ENCODE results near the gene GLCE. TPM values are rescaled to one million over a fixed set of nuclear protein-coding genes. Genes with fewer than 3 reads are reported as not detected.
"Not testable (repeated sequence)": the region's sequence is repeated elsewhere in the genome, so short reads cannot be mapped to it uniquely, and the experiment has no call there.

Gene GLCE
- total and polyA plus RNA-seq, 9 of the 15 experiments (the other 6 are each of a cell fraction or from before 2014, with no cell fraction given), result 4.6 to 12.3 (median 10.6) TPM

DNA sequence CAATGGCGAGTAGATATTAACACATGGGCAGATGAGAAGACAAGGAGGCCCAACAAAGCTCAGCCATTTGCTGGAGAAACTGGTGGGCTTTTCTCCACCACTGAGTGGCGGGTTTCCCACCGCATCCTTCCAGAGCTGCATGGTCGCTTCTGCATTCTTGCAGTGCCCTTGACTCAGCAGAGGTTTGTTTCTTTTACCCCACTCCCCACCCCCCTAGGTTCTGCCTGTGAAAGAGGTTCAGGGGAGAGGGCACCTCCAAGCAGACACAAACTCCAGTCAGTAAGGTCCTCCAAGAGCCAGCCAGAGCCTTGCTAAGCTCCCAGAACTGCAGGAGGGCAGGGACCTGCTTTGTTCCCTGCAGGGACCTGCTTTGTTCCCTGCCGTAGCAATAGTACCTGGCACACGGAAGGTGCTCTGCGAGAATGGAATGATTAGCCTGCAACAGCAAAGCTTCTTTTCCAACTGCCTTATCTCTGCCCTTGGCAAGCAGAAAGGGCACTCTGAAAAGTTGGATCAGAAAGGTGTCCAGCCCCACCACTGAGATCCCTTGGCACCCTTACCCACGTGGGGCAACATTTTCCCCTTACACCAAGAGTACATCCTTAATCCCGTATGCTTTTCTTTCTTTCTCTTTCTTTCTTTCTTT lies 139.6 kb downstream of the GLCE start:
- Histone ChIP-seq H4K20me1 (replicated peaks; ENCODE audit: control insufficient read depth, insufficient read depth, low read length) (no peaks in the 10 kb centered on the region; the same call in 1 of the 2 replicates), H3K4me2 (ENCODE audit: insufficient read depth, low read length) (no peak overlapping the region), H3K9ac (ENCODE audit: insufficient read depth in 1 of 2, low read depth in 2 of 2, low read length in 2 of 2) (no peak overlapping the region), H3K9me3 (replicated peaks; ENCODE audit: control insufficient read depth, insufficient read depth, low read depth, low read length) (no peaks in the 10 kb centered on the region), H3K27ac (ENCODE audit: extremely low read depth, low read depth, low read length) (no peak overlapping the region), H2AFZ (ENCODE audit: low read depth, low read length) (no peak overlapping the region), H3K27me3 (ENCODE audit: control insufficient read depth in 2 of 2, insufficient read depth in 2 of 2, low read length in 2 of 2) (peaks cover 31 to 52% of the 10 kb centered on the region in 2 experiments; a peak in 4 of 5 replicates), H3K79me2 (ENCODE audit: control insufficient read depth, insufficient read depth, low read length) (no peaks in the 10 kb centered on the region), H3K4me3 (no peak overlapping the region), H3K4me1 (replicated peaks in 1 of 2; ENCODE audit: control insufficient read depth in 2 of 2, insufficient read depth in 2 of 2, low read length in 2 of 2) (peaks cover 2 to 11% of the 10 kb centered on the region in 2 experiments; a peak in 4 of 5 replicates), H3K36me3 (ENCODE audit: control insufficient read depth, insufficient read depth, low read length) (no peaks in the 10 kb centered on the region), H3K9me1 (ENCODE audit: control insufficient read depth, insufficient read depth, low read length) (no peaks in the 10 kb centered on the region)
- ChIA-PET CTCF (ENCODE audit: low intra/inter-chr PET ratio) (no interaction called here), POLR2A (interaction anchor here (0.9 kb wide), 1 partner anchor 10 kb away, joined by 4 read pairs; no protein-coding TSS in a partner anchor)
- no TSS peak for BruUV-seq (replicated peaks)
- TF ChIP-seq SMARCB1 (IDR thresholded peaks at IDR 0.05; ENCODE audit: insufficient read length, low read depth) (no peak), HDAC1 (IDR thresholded peaks at IDR 0.05) (no peak), MTA3 (IDR thresholded peaks at IDR 0.05; ENCODE audit: borderline replicate concordance) (no peak), NR1H2 (CRISPR knock-in tag; IDR thresholded peaks at IDR 0.05) (no peak), GTF2E2 (tag; IDR thresholded peaks at IDR 0.05) (no peak)
- no peak for FAIRE-seq
- DNase-seq (ENCODE audit: extremely low read depth in 1 of 4, low spot score in 3 of 4), result no peak
- 5% methylated on average over 9 of the region's 9 CpGs for WGBS (ENCODE audit: insufficient coverage, low coverage, missing lambda C conversion rate)
- no peak for ATAC-seq
- in situ Hi-C loops (cut with MboI) (no loop called here), intact Hi-C loops (cut with micrococcal nuclease) (loop anchor here (10.0 kb wide), 1 partner anchor 95 kb away; no protein-coding TSS in a partner anchor)

DNA sequence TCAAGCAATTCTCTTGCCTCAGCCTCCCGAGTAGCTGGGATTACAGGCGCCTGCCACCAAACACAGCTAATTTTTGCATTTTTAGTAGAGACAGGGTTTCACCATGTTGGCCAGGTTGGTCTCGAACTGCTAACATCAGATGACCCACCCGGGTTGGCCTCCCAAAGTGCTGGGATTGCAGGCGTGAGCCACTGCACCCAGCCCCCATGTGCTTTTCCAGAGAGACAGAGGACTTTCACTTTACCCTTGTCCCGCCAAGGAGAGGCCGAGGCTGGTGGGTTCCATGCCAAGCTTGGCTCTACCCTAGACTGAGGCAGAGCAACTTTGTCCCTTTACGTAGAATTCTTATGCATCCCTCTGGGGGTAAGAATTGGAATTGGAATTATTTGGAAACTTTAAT lies 140.7 kb downstream of the GLCE start:
- 0% methylated on average over 6 of the region's 8 CpGs for WGBS (ENCODE audit: insufficient coverage, low coverage, missing lambda C conversion rate)

DNA sequence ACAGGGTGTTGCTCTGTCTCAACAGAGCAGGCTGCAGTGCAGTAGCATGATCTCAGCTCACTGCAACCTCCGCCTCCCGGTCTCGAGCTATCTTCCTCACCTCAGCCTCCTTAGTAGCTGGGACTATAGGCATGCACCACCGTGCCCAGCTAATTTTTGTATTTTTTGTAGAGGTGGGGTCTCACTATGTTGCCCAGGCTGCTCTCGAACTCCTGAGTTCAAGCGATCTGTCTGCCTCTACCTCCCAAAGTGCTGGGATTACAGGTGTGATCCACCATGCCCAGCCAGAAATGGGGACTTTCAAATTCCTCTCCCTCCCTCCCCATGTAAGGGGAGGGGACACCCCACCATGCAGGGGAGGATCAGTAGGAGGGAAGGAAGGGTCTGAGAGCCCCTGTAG lies 141.7 kb downstream of the GLCE start:
- Histone ChIP-seq H3K27me3 (ENCODE audit: control insufficient read depth in 2 of 2, insufficient read depth in 2 of 2, low read length in 2 of 2) (peaks cover 29 to 39% of the 10 kb centered on the region in 2 experiments; a peak in 4 of 5 replicates), H3K4me1 (replicated peaks in 1 of 2; ENCODE audit: control insufficient read depth in 2 of 2, insufficient read depth in 2 of 2, low read length in 2 of 2) (peaks cover 7 to 11% of the 10 kb centered on the region in 2 experiments; a peak in 4 of 5 replicates)
- CTCF ChIA-PET (ENCODE audit: low intra/inter-chr PET ratio); ATAC-seq; DNase-seq (ENCODE audit: extremely low read depth in 1 of 4, low spot score in 3 of 4); H2AFZ ChIP-seq (ENCODE audit: low read depth, low read length); in situ Hi-C loops (cut with MboI); H3K9me3 ChIP-seq (replicated peaks; ENCODE audit: control insufficient read depth, insufficient read depth, low read depth, low read length); H3K4me3 ChIP-seq; H3K36me3 ChIP-seq (ENCODE audit: control insufficient read depth, insufficient read depth, low read length); H3K9me1 ChIP-seq (ENCODE audit: control insufficient read depth, insufficient read depth, low read length); H3K4me2 ChIP-seq (ENCODE audit: insufficient read depth, low read length); BruUV-seq (replicated peaks); H3K9ac ChIP-seq (ENCODE audit: insufficient read depth in 1 of 2, low read depth in 2 of 2, low read length in 2 of 2); FAIRE-seq; H3K27ac ChIP-seq (ENCODE audit: extremely low read depth, low read depth, low read length); H3K79me2 ChIP-seq (ENCODE audit: control insufficient read depth, insufficient read depth, low read length); H4K20me1 ChIP-seq (replicated peaks; ENCODE audit: control insufficient read depth, insufficient read depth, low read length); POLR2A ChIA-PET: not testable (repeated sequence)
- intact Hi-C loops (cut with micrococcal nuclease), result loop anchor here (10.0 kb wide), 1 partner anchor 93 kb away; no protein-coding TSS in a partner anchor
- 2% methylated on average over 6 of the region's 6 CpGs for WGBS (ENCODE audit: insufficient coverage, low coverage, missing lambda C conversion rate)

More for the DNA sequence above, 140.7 kb downstream of the GLCE start:
- H3K79me2 ChIP-seq (ENCODE audit: control insufficient read depth, insufficient read depth, low read length); in situ Hi-C loops (cut with MboI); H3K4me2 ChIP-seq (ENCODE audit: insufficient read depth, low read length); H3K9me1 ChIP-seq (ENCODE audit: control insufficient read depth, insufficient read depth, low read length); FAIRE-seq; ATAC-seq; H3K36me3 ChIP-seq (ENCODE audit: control insufficient read depth, insufficient read depth, low read length); DNase-seq (ENCODE audit: extremely low read depth in 1 of 4, low spot score in 3 of 4); H3K9ac ChIP-seq (ENCODE audit: insufficient read depth in 1 of 2, low read depth in 2 of 2, low read length in 2 of 2); BruUV-seq (replicated peaks); H3K27ac ChIP-seq (ENCODE audit: extremely low read depth, low read depth, low read length); H2AFZ ChIP-seq (ENCODE audit: low read depth, low read length); H3K9me3 ChIP-seq (replicated peaks; ENCODE audit: control insufficient read depth, insufficient read depth, low read depth, low read length); CTCF ChIA-PET (ENCODE audit: low intra/inter-chr PET ratio); H3K4me3 ChIP-seq; H4K20me1 ChIP-seq (replicated peaks; ENCODE audit: control insufficient read depth, insufficient read depth, low read length): not testable (repeated sequence)
- H3K4me1 ChIP-seq (replicated peaks in 1 of 2; ENCODE audit: control insufficient read depth in 2 of 2, insufficient read depth in 2 of 2, low read length in 2 of 2), result peaks cover 7 to 11% of the 10 kb centered on the region in 2 experiments; a peak in 4 of 5 replicates
- POLR2A ChIA-PET, result interaction anchor here (0.7 kb wide), 1 partner anchor 152 kb away, joined by 3 read pairs; no protein-coding TSS in a partner anchor
- H3K27me3 ChIP-seq (ENCODE audit: control insufficient read depth in 2 of 2, insufficient read depth in 2 of 2, low read length in 2 of 2), result peaks cover 29 to 43% of the 10 kb centered on the region in 2 experiments; a peak in 4 of 5 replicates
- intact Hi-C loops (cut with micrococcal nuclease), result loop anchor here (10.0 kb wide), 1 partner anchor 94 kb away; no protein-coding TSS in a partner anchor
